IMR-90 (cell line): ENCODE measurements around the gene TMEM170A. TPM values are rescaled to one million over a fixed set of nuclear protein-coding genes. Genes with fewer than 3 reads are reported as not detected.

Experiments used
- ATAC-seq: fragments of 200-7000 bp; cut with Tn5 transposase; 2 replicates; pipeline ENCODE4 v1.9.1; 2020; ENCODE audit warnings: low read depth, mild to moderate bottlenecking, moderate library complexity
- BruUV-seq: library from RNA; stranded (reverse); fragments of 400-500 nt; replicated peaks from 2 replicates; lab custom pipeline; 2021; lab: Mats Ljungman, UMichigan
- CTCF ChIA-PET: fragments of 300-600 bp; formaldehyde crosslinking; extraction: SDS; loops from one replicate; lab custom pipeline; 2021; ENCODE audit warnings: antibody characterized with exemption; lab: Yijun Ruan, JAX
- POLR2A ChIA-PET: fragments of 300-600 bp; sonication (Branson Sonifier 250); formaldehyde crosslinking; loops from one replicate; lab custom pipeline; 2022; ENCODE audit warnings: antibody characterized with exemption; ENCODE audit not compliant: unreplicated experiment; lab: Charles Lee
- DNase-seq: peaks from one replicate; pipeline ENCODE4 v3.0.0; 2013
- H2AFZ ChIP-seq: replicated peaks from 2 replicates; pipeline ENCODE3; 2013; ENCODE audit warnings: low read length, mild to moderate bottlenecking; ENCODE audit not compliant: poor library complexity
- H2AK5ac ChIP-seq: 2 replicates; pipeline ENCODE4 v1.6.1; 2013; ENCODE audit warnings: low read depth, low read length, inconsistent platforms
- H2AK9ac ChIP-seq: replicated peaks from 2 replicates; pipeline ENCODE3; 2013; ENCODE audit warnings: mild to moderate bottlenecking, low read depth, low read length, moderate library complexity; ENCODE audit not compliant: poor library complexity
- H2BK120ac ChIP-seq: 2 replicates; pipeline ENCODE4 v1.6.1; 2013; ENCODE audit warnings: low read depth, low read length, inconsistent platforms
- H2BK15ac ChIP-seq: 3 replicates; pipeline ENCODE4 v1.6.1; 2013; ENCODE audit warnings: low read depth, low read length, inconsistent platforms
- H2BK20ac ChIP-seq: 2 replicates; pipeline ENCODE4 v1.6.1; 2013; ENCODE audit warnings: low read depth, mild to moderate bottlenecking, inconsistent platforms, low read length, moderate library complexity
- H2BK5ac ChIP-seq: 2 replicates; pipeline ENCODE4 v1.6.1; 2013; ENCODE audit warnings: mild to moderate bottlenecking, low read depth, low read length, inconsistent platforms; ENCODE audit not compliant: poor library complexity, severe bottlenecking
- H3K14ac ChIP-seq: replicated peaks from 2 replicates; pipeline ENCODE4 v1.6.1; 2013; ENCODE audit warnings: low read depth, low read length, inconsistent platforms
- H3K18ac ChIP-seq: 2 replicates; pipeline ENCODE4 v1.6.1; 2013; ENCODE audit warnings: low read depth, low read length, control low read depth
- H3K23ac ChIP-seq: 2 replicates; pipeline ENCODE4 v1.6.1; 2013; ENCODE audit warnings: low read depth, low read length, inconsistent platforms
- H3K27ac ChIP-seq: 2 replicates; pipeline ENCODE4 v1.5.1; 2013; ENCODE audit warnings: mild to moderate bottlenecking, control low read depth, low read length; ENCODE audit not compliant: insufficient read depth
- H3K27me3 ChIP-seq: 2 replicates; pipeline ENCODE4 v1.6.1; 2013; ENCODE audit warnings: low read length; ENCODE audit not compliant: control insufficient read depth, insufficient read depth
- H3K36me3 ChIP-seq: 2 replicates; pipeline ENCODE4 v1.6.1; 2013; ENCODE audit warnings: low read length, mixed read lengths; ENCODE audit not compliant: control insufficient read depth, insufficient read depth
- H3K4ac ChIP-seq: 2 replicates; pipeline ENCODE4 v1.6.1; 2013; ENCODE audit warnings: low read depth, low read length, inconsistent platforms
- H3K4me1 ChIP-seq: 2 replicates; pipeline ENCODE4 v1.6.1; 2013; ENCODE audit warnings: low read length, mixed read lengths; ENCODE audit not compliant: control insufficient read depth, insufficient read depth
- H3K4me2 ChIP-seq: 2 replicates; pipeline ENCODE4 v1.6.1; 2013; ENCODE audit warnings: low read depth, mild to moderate bottlenecking, control low read depth, low read length, moderate library complexity
- H3K4me3 ChIP-seq: 2 replicates; pipeline ENCODE4 v1.5.1; 2013; ENCODE audit warnings: low read depth, mild to moderate bottlenecking, control low read depth, low read length, moderate library complexity; ENCODE audit not compliant: insufficient read depth
- H3K56ac ChIP-seq: 2 replicates; pipeline ENCODE4 v1.6.1; 2013; ENCODE audit warnings: low read length, inconsistent platforms; ENCODE audit not compliant: insufficient read depth; ENCODE audit errors: extremely low read depth
- H3K79me1 ChIP-seq, 2 experiments: 2 replicates each; pipeline ENCODE4 v1.6.1; 2013; ENCODE audit warnings: low read length in 2 of 2, inconsistent platforms in 1 of 2, low read depth in 1 of 2
- H3K9ac ChIP-seq: 2 replicates; pipeline ENCODE4 v1.6.1; 2013; ENCODE audit warnings: low read depth, low read length, control low read depth
- H3K9me1 ChIP-seq: 2 replicates; pipeline ENCODE4 v1.6.1; 2013; ENCODE audit warnings: low read length, inconsistent platforms; ENCODE audit not compliant: insufficient read depth
- H3K9me3 ChIP-seq: 2 replicates; pipeline ENCODE4 v1.6.1; 2013; ENCODE audit warnings: low read length; ENCODE audit not compliant: control insufficient read depth, insufficient read depth
- H4K20me1 ChIP-seq: 2 replicates; pipeline ENCODE4 v1.6.1; 2013; ENCODE audit warnings: low read length, inconsistent platforms; ENCODE audit not compliant: insufficient read depth
- H4K5ac ChIP-seq: 2 replicates; pipeline ENCODE4 v1.6.1; 2013; ENCODE audit warnings: mild to moderate bottlenecking, low read depth, low read length, control low read depth
- H4K8ac ChIP-seq, 2 experiments: 2 replicates each; pipeline ENCODE4 v1.6.1; 2013; ENCODE audit warnings: low read depth in 2 of 2, low read length in 2 of 2, control low read depth in 1 of 2, inconsistent platforms in 1 of 2
- H4K91ac ChIP-seq: 2 replicates; pipeline ENCODE4 v1.6.1; 2013; ENCODE audit warnings: low read depth, low read length, inconsistent platforms; ENCODE audit not compliant: insufficient read depth
- BHLHE40 ChIP-seq: fragments of 150-350 bp; IDR thresholded peaks from 2 replicates; pipeline ENCODE4 v1.6.1; 2016; ENCODE audit warnings: mild to moderate bottlenecking, low read depth, low read length
- CEBPB ChIP-seq: IDR thresholded peaks from 2 replicates; pipeline ENCODE4 v1.6.1; 2012; ENCODE audit warnings: low read depth, low read length, improper control_type of control experiment
- CHD1 ChIP-seq: IDR thresholded peaks from 2 replicates; pipeline ENCODE4 v1.6.1; 2012; ENCODE audit warnings: low read depth, low read length, improper control_type of control experiment
- CTCF ChIP-seq: conservative IDR thresholded peaks from 2 replicates; pipeline ENCODE4 v1.5.1; 2012; ENCODE audit warnings: mild to moderate bottlenecking, low read depth, low read length, improper control_type of control experiment
- MAFK ChIP-seq: IDR thresholded peaks from 2 replicates; pipeline ENCODE4 v1.6.1; 2012; ENCODE audit warnings: low read depth, low read length, improper control_type of control experiment
- MAZ ChIP-seq: IDR thresholded peaks from 2 replicates; pipeline ENCODE4 v1.6.1; 2012; ENCODE audit warnings: low read depth, mild to moderate bottlenecking, low read length, improper control_type of control experiment, moderate library complexity, borderline replicate concordance
- MXI1 ChIP-seq: IDR thresholded peaks from 2 replicates; pipeline ENCODE4 v1.6.1; 2012; ENCODE audit warnings: low read depth, mild to moderate bottlenecking, low read length, moderate library complexity, borderline replicate concordance
- NFE2L2 ChIP-seq: fragments of 150-350 bp; IDR thresholded peaks from 2 replicates; pipeline ENCODE4 v1.6.1; 2016; ENCODE audit warnings: low read depth, mild to moderate bottlenecking, low read length
- POLR2A ChIP-seq: IDR thresholded peaks from 2 replicates; pipeline ENCODE4 v1.6.1; 2012; ENCODE audit warnings: mild to moderate bottlenecking, low read depth, low read length
- RAD21 ChIP-seq: IDR thresholded peaks from 2 replicates; pipeline ENCODE4 v1.6.1; 2012; ENCODE audit warnings: low read length, improper control_type of control experiment
- RCOR1 ChIP-seq: IDR thresholded peaks from 2 replicates; pipeline ENCODE4 v1.6.1; 2012; ENCODE audit warnings: mild to moderate bottlenecking, low read length, improper control_type of control experiment; ENCODE audit not compliant: insufficient replicate concordance
- RFX5 ChIP-seq: IDR thresholded peaks from 2 replicates; pipeline ENCODE4 v1.8.0; 2012; ENCODE audit warnings: low read depth, mild to moderate bottlenecking, low read length, moderate library complexity
- SMC3 ChIP-seq: fragments of 150-350 bp; IDR thresholded peaks from 2 replicates; pipeline ENCODE4 v1.6.1; 2016; ENCODE audit warnings: low read depth, mild to moderate bottlenecking, antibody characterized with exemption, low read length, moderate library complexity
- USF2 ChIP-seq: fragments of 150-350 bp; IDR thresholded peaks from 2 replicates; pipeline ENCODE4 v1.6.1; 2017; ENCODE audit warnings: mild to moderate bottlenecking, antibody characterized with exemption, low read length, low read depth
- WGBS, 2 experiments: methylation state at CpG; one replicate each; pipeline versions ENCODE4 v1.1.5 to v1.1.7; 2013; ENCODE audit warnings: missing lambda C conversion rate in 2 of 2; ENCODE audit not compliant: insufficient read length in 1 of 2; ENCODE audit errors: extremely low coverage in 2 of 2; 5-methylcytosine and 5-hydroxymethylcytosine counted together
- dilution Hi-C: fragments of 300-500 bp; cut with HindIII; formaldehyde crosslinking; loops from one replicate; pipeline ENCODE4 v1.14.3; 2018; ENCODE audit warnings: low sequenced_read_pairs; ENCODE audit not compliant: unreplicated experiment
- in situ Hi-C: fragments of 300-500 bp; cut with MboI; formaldehyde crosslinking; loops from 3 replicates; pipeline ENCODE4 v1.14.3; 2019; ENCODE audit warnings: low sequenced_read_pairs, inconsistent platforms, mixed read lengths
- intact Hi-C: fragments of 100-400 bp; cut with micrococcal nuclease; formaldehyde crosslinking; loops from 2 replicates; pipeline ENCODE4 v1.10.0; 2022
- polyA plus RNA-seq, 3 experiments: library from polyadenylated mRNA; depleted of rRNA; stranded (reverse); fragments of >200 nt; gene quantifications; 2 replicates each; pipeline ENCODE4 v1.2.3, GENCODE V29; 2012; ENCODE audit warnings: low replicate concordance in 1 of 3
- total RNA-seq: library from RNA; depleted of rRNA; stranded (reverse); fragments of >200 nt; gene quantifications from 2 replicates; pipeline ENCODE4 v1.2.3, GENCODE V29; 2012
- TF ChIP-seq, protein P1 (sequence below): fragments of 150-350 bp; IDR thresholded peaks from 2 replicates; pipeline ENCODE4 v1.6.1; 2016; ENCODE audit warnings: low read depth, mild to moderate bottlenecking, low read length, moderate library complexity, borderline replicate concordance

Gene TMEM170A
- total and polyA plus RNA-seq, 2 of the 4 experiments (the other 2 are of a cell fraction) = 7.3 to 10.9 TPM

DNA sequence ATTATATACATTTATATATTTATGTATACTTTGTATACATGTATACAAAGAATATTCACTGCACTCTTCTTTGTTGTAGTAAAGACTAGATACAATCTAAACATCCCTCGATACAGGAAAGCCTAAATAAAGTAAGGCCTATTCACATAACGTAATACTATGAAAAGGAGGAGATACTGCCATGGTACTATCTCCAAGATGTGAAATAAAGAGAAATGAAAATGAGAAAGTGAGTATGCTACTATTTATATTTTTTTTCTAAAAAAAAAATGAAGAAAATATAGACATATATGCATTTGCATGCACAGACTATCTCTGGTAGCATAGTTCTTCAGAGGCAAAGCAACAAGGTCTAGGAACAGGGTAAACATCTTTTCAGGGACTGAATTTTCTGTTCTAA, 50.5 kb downstream of the TMEM170A start:
- TF ChIP-seq SMC3 (no peak), RCOR1 (no peak), CTCF (no peak), RFX5 (no peak), MAZ (no peak), MXI1 (no peak), POLR2A (no peak), USF2 (no peak), CHD1 (no peak), MAFK (no peak), NFE2L2 (no peak), BHLHE40 (no peak), RAD21 (no peak), CEBPB (no peak)
- TF ChIP-seq, protein P1, sequence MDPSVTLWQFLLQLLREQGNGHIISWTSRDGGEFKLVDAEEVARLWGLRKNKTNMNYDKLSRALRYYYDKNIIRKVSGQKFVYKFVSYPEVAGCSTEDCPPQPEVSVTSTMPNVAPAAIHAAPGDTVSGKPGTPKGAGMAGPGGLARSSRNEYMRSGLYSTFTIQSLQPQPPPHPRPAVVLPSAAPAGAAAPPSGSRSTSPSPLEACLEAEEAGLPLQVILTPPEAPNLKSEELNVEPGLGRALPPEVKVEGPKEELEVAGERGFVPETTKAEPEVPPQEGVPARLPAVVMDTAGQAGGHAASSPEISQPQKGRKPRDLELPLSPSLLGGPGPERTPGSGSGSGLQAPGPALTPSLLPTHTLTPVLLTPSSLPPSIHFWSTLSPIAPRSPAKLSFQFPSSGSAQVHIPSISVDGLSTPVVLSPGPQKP = no peak
- ChIA-PET CTCF (interaction anchor here (1.0 kb wide), 1 partner anchor 215 kb away, joined by 3 read pairs; no protein-coding TSS in a partner anchor), POLR2A (no interaction called here)
- Histone ChIP-seq H2BK20ac (no peak overlapping the region), H3K27ac (no peak overlapping the region), H3K18ac (no peak overlapping the region), H2BK5ac (no peak overlapping the region), H3K14ac (no peak overlapping the region), H2AK9ac (no peak overlapping the region), H3K9ac (no peak overlapping the region), H2BK15ac (no peak overlapping the region), H2AK5ac (no peak overlapping the region), H2AFZ (no peak overlapping the region), H3K9me3 (no peaks in the 10 kb centered on the region), H3K56ac (no peak overlapping the region), H2BK120ac (no peak overlapping the region), H4K8ac (no peak overlapping the region), H3K23ac (no peak overlapping the region), H3K27me3 (no peaks in the 10 kb centered on the region), H3K4me3 (no peak overlapping the region), H4K91ac (no peak overlapping the region), H3K4me2 (no peak overlapping the region), H3K79me1 (peaks cover 27 to 42% of the 10 kb centered on the region in 2 experiments), H3K4ac (no peak overlapping the region), H3K36me3 (peaks cover 16% of the 10 kb centered on the region), H3K4me1 (peaks cover 16% of the 10 kb centered on the region), H3K9me1 (peaks cover 13% of the 10 kb centered on the region; the same call in 1 of the 2 replicates), H4K20me1 (peaks cover 20% of the 10 kb centered on the region), H4K5ac (no peak overlapping the region)
- ATAC-seq (no peak), DNase-seq (no peak)
- no TSS peak for BruUV-seq
- WGBS, 2 experiments = no CpG with 5 or more reads among the region's 2 CpGs
- intact Hi-C loops = no loop called here
- dilution Hi-C loops = no loop called here
- in situ Hi-C loops = no loop called here
